Posterior cingulate gyrus (tissue), 11 donors: ENCODE measurements around the gene NTRK2.
"Not testable (repeated sequence)": the region's sequence is repeated elsewhere in the genome, so short reads cannot be mapped to it uniquely, and the experiment has no call there.

Experiments used
- DNase-seq, 10 donors: peaks; one replicate each; pipeline versions ENCODE4 v3.0.0 to v3.0.0-alpha.2; 2020 to 2021; ENCODE audit warnings: mixed read lengths in 3 of 10
- intact Hi-C: fragments of 100-400 bp; cut with DNase I; formaldehyde crosslinking; loops from one replicate; pipeline ENCODE4 v1.15.1; 2023

NTRK2 gene

DNA sequence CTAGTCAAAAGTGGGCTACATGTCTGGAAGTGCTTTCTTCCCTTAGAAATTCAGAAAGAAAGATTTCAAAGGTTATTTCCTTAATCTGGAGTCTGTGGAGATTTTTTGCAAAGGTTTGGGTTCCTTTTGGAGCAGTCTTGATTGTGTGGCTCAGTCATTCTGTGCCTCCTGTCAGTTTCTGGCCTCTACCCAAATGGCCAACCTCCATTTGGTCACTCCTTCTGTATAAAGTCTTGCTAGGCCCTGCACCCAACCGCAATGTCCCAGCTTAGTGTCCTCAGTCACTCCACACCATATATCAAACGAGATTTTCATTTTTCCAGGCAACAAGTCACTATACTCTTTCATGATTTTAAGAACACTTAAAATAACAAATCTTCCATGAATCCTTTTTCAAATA is 199.6 kb downstream of the NTRK2 start:
- intact Hi-C loops, result no loop called here
- no peak for DNase-seq

DNA sequence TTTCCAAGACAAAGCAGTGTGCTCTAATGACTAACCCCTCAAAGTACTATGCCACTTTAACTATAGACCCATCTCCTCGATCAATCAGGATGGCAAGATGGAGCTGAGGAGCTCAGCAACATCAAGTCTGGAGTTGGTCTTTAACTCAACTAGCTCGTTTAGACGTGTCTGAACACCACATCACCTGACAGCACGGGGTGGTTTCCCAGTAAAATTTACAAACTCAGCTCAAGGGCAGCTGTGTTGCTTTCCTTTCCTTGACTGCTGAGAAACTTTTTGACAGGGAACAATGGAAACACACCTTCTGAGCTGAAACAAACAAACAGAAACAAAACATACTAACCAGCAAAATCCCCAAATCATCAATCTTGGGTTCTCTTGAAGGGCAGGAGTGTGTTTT is 202.5 kb downstream of the NTRK2 start:
- intact Hi-C loops, result no loop called here
- no peak for DNase-seq

DNA sequence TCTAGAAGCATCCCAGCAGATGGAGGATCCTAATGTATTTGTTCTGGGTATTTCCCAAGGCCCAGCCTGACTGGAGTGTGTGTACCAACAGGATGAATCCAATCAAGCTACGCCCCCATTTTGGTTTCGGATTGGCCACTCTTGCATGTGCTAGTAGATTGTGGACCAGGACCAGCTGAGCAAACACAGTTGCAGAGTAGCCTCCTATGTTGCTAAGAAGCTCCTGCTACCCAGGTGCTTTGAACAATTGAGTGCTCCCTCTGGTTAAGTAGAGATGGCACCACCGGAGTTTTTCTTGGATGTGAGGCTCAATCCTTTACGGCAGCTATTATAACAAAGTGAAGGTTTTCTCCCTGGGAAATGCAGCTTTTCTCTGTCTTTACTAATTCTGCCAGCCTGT is 204.5 kb downstream of the NTRK2 start:
- no peak for DNase-seq
- intact Hi-C loops, result no loop called here

DNA sequence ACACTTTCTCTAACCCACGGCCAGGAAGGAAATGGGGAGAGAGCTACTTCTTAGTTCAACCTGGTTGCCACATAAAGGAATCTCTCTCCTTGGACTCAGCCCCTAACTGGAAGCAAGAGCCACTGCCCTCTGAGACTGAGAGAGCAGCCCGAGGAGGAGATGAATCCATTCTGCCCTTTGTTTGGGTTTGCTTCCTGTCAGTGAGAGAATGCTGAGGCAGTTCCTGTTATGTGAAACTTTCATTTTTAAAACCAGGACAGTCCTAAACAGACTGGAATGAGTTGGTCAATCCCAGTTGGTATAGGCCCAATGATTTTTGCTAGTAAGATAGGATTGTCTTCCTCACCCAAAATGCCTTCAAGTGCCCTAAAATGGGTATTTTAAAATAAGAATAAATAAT is 205.1 kb downstream of the NTRK2 start:
- intact Hi-C loops, result no loop called here
- no peak for DNase-seq

DNA sequence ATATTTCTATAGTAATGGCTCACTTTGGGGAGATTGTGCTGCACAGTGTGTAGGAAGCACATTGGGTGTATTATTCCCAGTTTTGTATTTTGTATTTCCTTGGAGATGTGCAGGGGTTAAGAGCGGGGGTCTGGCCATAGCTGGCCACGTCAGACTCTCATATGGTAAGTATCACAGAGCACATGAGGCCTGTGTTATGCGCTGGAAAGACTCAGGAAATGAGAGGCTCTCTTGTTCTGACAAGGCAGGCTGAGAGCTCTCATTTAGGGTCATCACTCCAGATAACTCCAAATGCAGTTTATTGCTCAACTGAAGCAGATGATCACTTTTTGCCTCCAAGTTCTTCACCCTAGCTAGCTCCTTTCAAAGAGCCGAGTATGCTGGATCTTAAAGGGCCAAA is 205.7 kb downstream of the NTRK2 start:
- DNase-seq, result no peak
- intact Hi-C loops, result no loop called here

DNA sequence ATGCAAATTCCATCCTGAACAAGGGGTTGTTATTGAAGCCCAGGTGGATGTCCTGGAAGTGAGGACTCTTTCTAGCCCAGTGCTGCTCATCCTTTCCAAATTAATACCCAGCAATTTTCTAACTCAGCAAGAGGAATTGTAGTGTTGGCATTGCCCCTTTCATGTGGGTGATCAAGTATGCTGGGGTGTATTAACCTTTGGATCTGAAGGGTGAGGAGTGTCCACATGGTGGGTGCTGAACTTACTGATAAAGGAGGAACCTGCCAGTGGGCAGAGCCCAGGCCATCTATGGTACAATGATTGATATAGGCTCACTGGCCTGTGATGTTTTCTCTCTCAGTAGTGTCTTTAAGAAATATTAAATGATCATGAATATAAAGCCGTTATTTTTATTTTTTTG is 210.1 kb downstream of the NTRK2 start:
- intact Hi-C loops, result no loop called here
- DNase-seq, result no peak

DNA sequence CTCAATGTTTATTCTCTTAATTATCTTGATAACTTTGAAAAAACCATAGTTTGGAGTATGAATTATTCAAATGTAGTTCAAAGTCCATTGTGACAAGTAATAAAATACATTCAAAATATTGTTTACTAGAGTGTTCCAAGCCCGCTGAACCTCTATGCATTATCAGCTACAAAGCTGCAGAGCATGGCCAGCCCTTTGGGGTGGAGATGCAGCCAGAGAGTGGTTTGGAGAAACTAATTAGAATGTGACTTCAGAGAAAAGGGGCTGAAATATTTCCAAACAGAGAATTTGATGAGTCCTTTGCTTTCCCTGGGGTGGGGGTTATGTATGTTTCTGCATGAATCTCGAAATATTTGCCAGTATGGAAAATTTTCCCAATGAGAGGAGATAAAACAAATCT is 211.3 kb downstream of the NTRK2 start:
- intact Hi-C loops, result no loop called here
- DNase-seq, result no peak

DNA sequence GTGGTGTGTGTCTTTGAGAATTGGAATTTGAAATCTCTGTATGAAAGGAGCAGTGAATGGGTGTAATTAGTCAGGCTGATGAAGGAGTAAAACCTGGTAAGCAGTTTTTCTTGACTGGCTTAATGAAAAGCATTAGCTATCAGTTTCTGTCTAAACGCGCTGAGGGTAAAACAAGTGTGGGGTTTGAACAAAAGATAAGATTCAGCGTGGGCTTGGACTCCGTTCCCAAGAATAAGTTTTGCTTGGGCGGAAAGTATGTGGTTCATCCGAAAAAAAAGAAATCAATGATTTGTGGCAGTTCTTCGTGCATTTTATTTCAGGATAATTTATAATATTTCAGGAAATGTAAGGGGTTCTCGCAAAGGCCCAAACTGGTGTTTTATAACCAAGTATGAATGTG is 217.3 kb downstream of the NTRK2 start:
- intact Hi-C loops, result no loop called here
- no peak for DNase-seq

DNA sequence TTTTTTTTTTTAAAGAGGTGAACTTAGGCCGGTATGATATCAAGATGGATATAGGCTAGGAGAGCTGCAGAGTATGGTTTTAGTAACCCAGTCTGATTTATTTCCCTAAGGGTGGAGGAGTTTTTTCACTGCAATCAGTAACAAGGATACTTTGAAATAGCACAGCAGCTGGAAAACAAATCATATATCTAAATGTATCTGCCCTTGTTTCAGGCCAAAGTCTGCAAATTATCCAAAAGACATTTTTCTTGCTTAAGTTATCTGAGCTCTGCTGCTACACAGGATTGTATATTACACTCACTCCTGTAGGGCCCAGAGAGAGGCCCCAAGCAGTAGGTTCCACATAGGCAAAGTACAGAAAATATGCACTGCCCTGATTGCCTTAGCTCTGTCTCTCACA is 222.4 kb downstream of the NTRK2 start:
- no peak for DNase-seq
- intact Hi-C loops, result no loop called here

DNA sequence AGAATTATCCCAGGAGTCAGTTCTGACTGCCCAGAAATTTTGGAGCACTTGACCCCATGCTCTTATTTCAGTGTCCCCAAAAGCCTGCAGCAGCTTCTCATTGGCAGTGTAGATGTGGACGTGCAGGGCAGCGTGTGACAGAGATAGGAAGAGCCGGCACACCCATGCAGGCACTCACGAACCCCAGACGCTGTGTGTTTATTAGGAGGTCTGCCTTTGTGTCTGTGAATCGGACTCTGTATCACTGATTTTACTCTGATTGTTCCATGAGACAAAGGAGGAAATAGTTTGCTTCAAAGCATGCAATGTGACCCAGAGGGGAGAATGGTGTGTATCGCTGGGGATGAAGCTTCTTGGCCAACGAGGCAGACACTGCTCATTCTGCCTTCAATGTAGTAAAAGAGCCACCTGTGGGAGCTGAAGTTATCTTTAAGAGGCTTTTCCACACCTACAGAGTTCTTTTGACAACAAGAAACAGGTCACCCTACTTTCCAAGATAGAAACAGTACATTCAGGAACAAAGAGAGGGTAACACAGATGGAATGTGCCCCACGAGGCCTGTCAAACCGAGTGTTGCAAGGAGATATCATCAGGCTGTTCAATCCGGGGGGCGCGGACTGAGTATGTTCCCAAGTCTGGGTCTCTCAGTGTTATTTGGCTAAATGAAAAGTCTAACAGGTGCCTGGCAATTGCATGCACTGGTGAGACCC is 224.0 kb downstream of the NTRK2 start:
- intact Hi-C loops, result no loop called here
- DNase-seq, result peak in 1 of 10 donors; percentile 18

DNA sequence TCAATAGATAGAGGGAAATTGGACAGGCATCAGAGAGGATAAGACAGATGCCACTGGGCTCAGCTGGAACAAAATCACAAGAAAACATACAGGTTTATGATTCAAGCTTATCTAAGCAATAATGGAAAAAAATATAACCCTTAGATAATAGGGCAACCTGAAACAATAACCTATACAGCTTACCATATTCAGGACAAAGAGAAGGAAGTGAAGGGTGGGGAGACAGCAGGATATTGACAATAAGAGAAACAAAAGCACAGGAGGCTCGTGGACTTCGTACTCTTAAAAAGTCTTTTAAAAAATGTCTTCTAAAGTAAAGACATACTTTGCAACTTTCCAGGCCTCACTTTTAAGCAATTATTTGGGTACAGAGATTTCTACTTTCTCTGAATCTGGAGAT is 225.3 kb downstream of the NTRK2 start:
- no peak for DNase-seq
- intact Hi-C loops, result no loop called here

DNA sequence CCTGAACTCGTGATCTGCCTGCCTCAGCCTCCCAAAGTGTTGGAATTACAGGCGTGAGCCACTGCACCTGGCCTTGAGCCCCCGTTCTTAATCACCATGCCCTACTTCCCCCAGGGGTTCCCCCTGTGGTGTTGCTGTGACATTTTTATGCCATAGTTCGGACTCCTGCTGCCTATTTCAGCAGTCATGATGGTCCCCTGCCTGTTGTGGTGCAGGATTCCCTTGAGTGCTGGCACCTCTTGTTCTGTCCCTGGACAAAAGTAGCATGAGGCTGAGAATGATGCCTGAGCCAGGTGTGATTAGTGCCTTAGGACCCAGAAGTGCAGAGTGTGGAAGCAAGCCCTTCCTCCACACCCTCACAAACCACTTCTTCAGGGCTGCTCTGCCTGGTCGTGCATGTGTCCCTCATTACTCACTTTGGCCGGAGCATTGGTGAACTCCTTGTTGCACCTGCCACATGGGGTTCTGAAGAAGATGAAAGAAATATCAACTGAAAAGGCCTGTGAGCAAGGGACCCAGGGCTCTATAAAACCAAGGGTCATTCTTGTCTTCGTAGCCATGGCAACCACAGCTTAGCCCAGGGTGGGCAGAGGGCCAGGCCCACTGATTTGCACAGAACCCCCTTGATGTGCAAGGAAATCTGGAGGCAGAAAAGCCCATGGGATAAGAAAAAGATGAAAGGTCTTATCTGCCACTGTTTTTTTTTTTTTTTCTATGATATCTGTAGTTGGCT is 228.0 kb downstream of the NTRK2 start:
- intact Hi-C loops, result no loop called here
- peak in 1 of 10 donors; percentile 73 for DNase-seq

DNA sequence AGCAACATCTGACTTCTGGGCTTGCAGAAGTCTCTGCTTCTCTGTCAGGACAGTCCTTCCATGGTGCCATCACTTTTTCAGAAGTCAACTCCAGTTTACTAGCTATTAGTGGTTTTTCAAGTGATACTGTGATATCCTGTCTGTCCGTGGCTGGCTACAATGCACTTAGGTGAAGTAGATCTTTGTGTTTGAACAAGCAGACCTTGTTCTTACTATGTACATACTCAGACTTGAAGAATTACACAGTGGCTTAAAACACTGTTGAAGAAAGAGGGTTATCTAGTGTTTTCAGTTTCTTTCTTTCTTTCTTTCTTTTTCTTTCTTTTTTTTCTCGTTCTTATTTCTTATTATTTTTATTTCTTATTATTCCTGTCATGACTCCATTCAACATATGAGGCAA is 228.7 kb downstream of the NTRK2 start:
- intact Hi-C loops, result no loop called here
- DNase-seq, result no peak

DNA sequence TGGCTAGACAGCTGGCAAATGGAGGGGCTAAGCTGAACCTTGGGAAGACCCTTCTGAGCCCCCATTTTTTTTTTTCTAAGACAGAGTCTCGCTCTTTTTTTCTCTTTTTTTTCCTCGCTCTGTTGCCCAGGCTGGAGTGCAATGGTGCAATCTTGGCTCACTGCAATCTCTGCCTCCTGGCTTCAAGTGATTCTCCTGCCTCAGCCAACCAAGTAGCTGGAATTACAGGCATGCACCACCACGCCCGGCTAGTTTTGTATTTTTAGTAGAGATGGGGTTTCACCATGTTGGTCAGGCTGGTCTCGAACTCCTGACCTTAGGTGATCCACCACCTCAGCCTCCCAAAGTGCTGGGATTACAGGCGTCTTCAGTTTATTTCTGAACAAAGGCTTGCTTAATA is 229.1 kb downstream of the NTRK2 start:
- DNase-seq, intact Hi-C loops: not testable (repeated sequence)

DNA sequence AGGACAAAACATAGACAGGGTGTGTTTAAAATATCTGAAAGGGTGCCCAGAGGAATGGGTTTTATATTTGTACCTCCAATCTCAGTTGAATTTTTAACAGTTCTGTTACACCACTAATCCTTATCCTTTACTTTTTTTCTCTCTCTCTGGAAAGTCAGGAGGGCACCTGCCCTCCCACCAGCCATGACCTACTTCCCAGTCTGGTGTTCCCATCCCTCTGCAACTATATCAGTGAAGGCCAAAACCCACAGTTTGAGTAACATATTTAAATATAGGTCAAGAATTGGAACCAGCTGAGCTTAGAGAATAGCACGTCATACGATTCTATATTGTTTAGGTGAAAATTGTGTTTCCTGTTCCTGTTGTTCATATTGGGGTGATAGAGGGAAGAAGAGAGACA is 229.8 kb downstream of the NTRK2 start:
- intact Hi-C loops, result no loop called here
- DNase-seq, result no peak

DNA sequence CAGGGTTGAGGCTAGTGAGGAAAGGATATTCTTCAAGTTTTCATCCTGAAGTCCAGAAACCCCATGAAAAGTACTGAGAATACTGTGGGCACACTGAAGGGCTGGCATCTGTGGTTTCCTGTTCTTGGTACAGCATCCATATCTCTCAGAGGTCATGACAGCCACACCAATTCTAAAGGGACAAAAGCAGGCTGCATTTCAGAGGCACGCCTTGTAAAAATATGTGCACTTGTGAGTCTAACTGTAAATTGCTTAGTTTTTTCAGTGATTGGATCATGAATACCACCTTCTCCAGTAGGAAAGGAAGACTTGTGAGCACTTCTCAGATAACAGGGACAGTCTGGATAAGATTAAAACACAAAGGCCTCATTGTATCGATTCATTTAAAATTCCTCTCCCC is 230.9 kb downstream of the NTRK2 start:
- intact Hi-C loops, result no loop called here
- no peak for DNase-seq

DNA sequence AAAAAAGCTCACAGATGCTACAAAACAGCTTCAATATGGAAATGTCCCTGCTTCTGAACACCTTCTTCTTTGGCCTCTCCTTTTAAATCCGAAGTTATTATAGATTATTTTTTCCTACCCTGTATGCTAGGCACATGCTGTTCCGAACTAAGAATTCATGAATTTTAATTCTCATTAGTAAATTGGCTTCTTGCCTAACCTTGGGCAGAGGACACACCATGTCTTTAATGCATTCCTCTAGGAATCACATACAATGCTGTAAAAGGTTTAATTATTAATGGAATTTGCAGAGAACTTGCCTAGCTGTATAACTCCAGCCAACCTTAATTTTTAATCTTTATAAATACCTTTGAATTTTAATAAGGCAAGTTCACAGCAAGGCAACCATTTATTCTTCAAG is 234.4 kb downstream of the NTRK2 start:
- intact Hi-C loops, result no loop called here
- no peak for DNase-seq

DNA sequence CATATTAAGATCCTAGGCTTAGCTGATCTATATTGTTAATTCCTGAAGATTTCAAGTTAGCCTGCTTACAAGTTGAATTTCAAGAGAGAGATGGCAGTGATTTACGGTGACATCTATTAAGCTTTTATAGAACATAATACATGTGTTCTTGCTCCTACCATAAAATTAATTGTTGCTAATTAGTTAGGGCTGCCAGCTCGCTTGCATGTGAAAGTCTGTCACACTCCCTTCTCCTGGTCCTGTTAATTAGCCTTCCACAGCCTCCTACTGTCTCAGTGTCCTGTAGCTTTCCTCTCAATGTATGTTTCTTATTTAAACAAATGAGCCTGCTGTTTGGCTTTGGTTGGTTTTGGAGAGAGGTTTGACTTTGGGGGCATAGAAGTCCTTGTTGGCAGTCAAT is 247.2 kb downstream of the NTRK2 start:
- intact Hi-C loops, result no loop called here
- DNase-seq, result no peak

DNA sequence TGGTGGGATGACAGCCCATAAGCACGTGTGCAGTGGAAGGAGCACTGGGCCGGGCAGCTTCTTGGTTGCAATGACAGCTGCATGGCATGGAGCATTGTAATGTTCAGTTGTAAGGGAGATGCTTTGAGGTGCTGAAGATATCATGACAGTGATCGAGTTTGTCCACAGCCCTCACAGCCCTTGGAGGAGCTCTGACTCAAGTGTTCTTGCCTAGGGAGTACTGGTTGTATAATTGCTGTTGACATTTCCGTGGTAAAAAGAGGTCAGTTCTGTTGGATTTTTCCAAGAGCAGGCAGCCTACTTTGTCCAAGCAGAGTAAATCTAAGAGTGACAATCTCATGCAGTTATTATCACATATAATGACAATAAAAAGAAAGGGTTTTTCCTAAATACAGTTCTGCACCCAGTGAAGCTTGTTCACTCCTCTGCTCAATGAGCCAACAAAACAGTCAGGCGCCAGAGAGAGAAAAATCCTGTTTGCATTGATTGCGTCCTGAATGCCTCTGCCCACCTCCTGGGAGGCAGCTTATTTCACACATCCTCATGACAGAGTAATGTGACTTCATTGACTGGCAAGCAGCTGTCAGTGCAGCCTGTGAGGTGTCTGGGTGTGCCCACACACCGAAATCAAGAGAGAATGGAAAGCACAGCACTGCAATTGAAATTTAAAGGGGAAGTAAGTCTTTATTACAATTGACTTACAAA is 248.0 kb downstream of the NTRK2 start:
- peak in 8 of 10 donors; percentile 33 to 88 (median 52) for DNase-seq
- intact Hi-C loops, result no loop called here

DNA sequence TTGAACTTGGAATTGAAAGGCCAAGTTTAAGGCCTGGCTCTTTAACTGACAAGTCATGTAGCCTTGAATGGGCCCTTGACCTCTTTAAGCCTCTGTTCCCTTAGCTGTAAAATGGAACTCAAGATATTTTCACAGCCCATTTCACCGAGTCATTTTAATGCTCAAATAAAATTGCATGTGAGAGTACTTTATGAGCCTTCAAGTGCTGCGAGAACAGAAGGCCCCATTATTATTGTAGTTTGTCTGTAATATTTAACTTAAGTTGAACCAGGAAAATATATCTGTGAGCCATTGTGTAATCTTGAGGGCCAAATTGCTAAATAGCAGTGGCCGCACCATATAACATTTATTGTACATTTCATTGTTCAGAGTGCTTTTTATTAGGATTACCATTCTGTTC is 249.9 kb downstream of the NTRK2 start:
- intact Hi-C loops, result no loop called here
- DNase-seq, result no peak

DNA sequence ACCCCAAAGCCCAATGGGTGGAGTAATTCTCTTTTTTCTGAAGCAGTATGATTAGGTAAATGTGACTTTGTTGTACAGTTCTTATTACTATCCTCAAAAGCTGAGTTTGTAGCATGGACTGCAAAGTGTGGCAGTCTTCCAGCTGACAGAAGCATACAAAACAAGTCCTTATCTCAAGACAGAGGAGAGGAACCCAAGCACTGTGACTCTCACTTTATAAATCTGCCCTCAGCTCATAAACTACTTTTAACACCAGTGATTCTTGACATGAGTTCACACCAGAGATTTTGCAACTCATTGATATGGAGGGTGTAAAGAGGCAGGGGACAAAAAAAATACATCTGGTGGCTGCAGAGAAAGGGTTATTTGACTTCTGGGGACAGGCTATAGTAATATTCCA is 251.6 kb downstream of the NTRK2 start:
- no peak for DNase-seq
- intact Hi-C loops, result no loop called here

DNA sequence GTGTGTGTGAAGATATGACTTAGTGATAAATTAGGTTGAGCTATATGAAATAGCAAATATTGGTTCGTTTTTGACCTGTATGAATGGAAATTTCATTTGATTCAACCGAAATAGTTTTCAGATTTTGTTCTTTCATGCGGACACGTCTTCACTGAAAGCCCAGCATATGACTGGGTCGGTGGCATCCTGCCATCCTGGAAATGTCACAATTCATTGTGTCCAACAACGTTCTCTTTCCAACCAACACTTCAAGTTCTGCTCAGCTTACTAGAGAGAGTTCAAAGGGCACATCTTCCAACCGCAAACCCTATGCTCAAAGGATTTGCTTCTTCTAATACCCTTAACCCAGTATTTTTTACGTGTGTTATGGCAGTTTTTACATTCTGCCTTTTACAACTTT is 252.5 kb downstream of the NTRK2 start:
- DNase-seq, result peak in 4 of 10 donors; percentile 36 to 80 (median 62)
- intact Hi-C loops, result no loop called here
